MM.1S (cell line): ENCODE data around the gene KNG1.

Experiments used
- CTCF ChIP-seq: fragments of 300-600 bp; sonication (generic); IDR thresholded peaks from 2 replicates; pipeline ENCODE4 v1.5.1; 2016; ENCODE audit warnings: antibody characterized with exemption, low read length, mixed read lengths
- EZH2 ChIP-seq: fragments of 300-600 bp; sonication (generic); optimal IDR thresholded peaks from 2 replicates; pipeline ENCODE3; 2017; ENCODE audit warnings: low read depth, mild to moderate bottlenecking, antibody characterized with exemption, low read length, mixed read lengths
- EZH2phosphoT487 ChIP-seq: fragments of 300-600 bp; sonication (generic); IDR thresholded peaks from 2 replicates; pipeline ENCODE4 v1.6.1; 2018; ENCODE audit warnings: antibody characterized with exemption, low read length

GRCh38 chr3:186772281-186772694 is 55.1 kb downstream of the KNG1 start:
- TF ChIP-seq CTCF (no peak), EZH2phosphoT487 (no peak), EZH2 (no peak)
